Suprapubic skin (tissue), 4 donors: ENCODE measurements around the gene OXT. TPM values are rescaled to one million over a fixed set of nuclear protein-coding genes. Genes with fewer than 3 reads are reported as not detected.

Source experiments
- DNase-seq, 2 donors: peaks; one replicate each; pipeline ENCODE4 v3.0.0-alpha.2; 2019; ENCODE audit warnings: low spot score in 2 of 2
- H3K27ac ChIP-seq: fragments of 200-600 bp; sonication (generic); one replicate; pipeline ENCODE4 v1.5.1; 2019
- H3K27me3 ChIP-seq: fragments of 200-600 bp; sonication (generic); one replicate; pipeline ENCODE4 v1.5.1; 2019
- H3K36me3 ChIP-seq: fragments of 200-600 bp; sonication (generic); one replicate; pipeline ENCODE4 v1.5.1; 2019
- H3K4me1 ChIP-seq: fragments of 200-600 bp; sonication (generic); one replicate; pipeline ENCODE4 v1.5.1; 2019
- H3K4me3 ChIP-seq: fragments of 200-600 bp; sonication (generic); one replicate; pipeline ENCODE4 v1.5.1; 2019; ENCODE audit warnings: mild to moderate bottlenecking
- H3K9me3 ChIP-seq: fragments of 200-600 bp; sonication (generic); one replicate; pipeline ENCODE4 v1.5.1; 2019
- CTCF ChIP-seq, 2 donors: fragments of 200-600 bp in 1 of 2; fragments of 450-650 bp in 1 of 2; sonication (generic) in 1 of 2; IDR thresholded peaks; one replicate each; pipeline ENCODE4 v1.5.1; 2016 to 2019; ENCODE audit warnings: antibody characterized with exemption in 2 of 2, mild to moderate bottlenecking in 1 of 2, moderate library complexity in 1 of 2
- EP300 ChIP-seq: sonication (generic); formaldehyde crosslinking; IDR thresholded peaks from one replicate; pipeline ENCODE4 v1.6.1; 2017; ENCODE audit warnings: antibody characterized with exemption
- POLR2A ChIP-seq, 2 donors: fragments of 450-650 bp; IDR thresholded peaks; one replicate each; pipeline ENCODE4 v1.6.1; 2017; ENCODE audit warnings: antibody characterized with exemption in 2 of 2, mild to moderate bottlenecking in 2 of 2, moderate library complexity in 2 of 2
- POLR2AphosphoS5 ChIP-seq, 3 donors: sonication (generic); formaldehyde crosslinking; IDR thresholded peaks; one replicate each; pipeline ENCODE4 v1.6.1; 2017; ENCODE audit warnings: antibody characterized with exemption in 3 of 3
- WGBS: methylation state at CpG from one replicate; pipeline ENCODE4 v1.1.5; 2018; 5-methylcytosine and 5-hydroxymethylcytosine counted together
- total RNA-seq, 4 donors: library from RNA; depleted of rRNA; stranded (reverse); fragments of >200 nt; gene quantifications; one replicate each; pipeline ENCODE4 v1.1.0, GENCODE V29; 2016

Gene OXT
- total RNA-seq, 4 donors from 2014 or later, result 2.0 TPM; not detected in 3

- WGBS, result 36% methylated on average over 10 of the region's 10 CpGs
- Histone ChIP-seq H3K9me3 (no peaks in the 10 kb centered on the region), H3K27ac (peak overlapping the region; percentile 42), H3K27me3 (no peaks in the 10 kb centered on the region), H3K4me3 (no peak overlapping the region), H3K36me3 (peaks cover 38% of the 10 kb centered on the region), H3K4me1 (peaks cover 17% of the 10 kb centered on the region)
- DNase-seq, result no peak
- TF ChIP-seq POLR2A (IDR thresholded peaks at IDR 0.05) (no peak), CTCF (IDR thresholded peaks at IDR 0.05) (no peak), EP300 (no peak), POLR2AphosphoS5 (IDR thresholded peaks at IDR 0.05) (no peak)
Measured at GRCh38 chr20:3041854-3042409, 29.5 kb upstream of the OXT start.

- Histone ChIP-seq H3K4me3 (no peak overlapping the region), H3K36me3 (peaks cover 31% of the 10 kb centered on the region), H3K27me3 (no peaks in the 10 kb centered on the region), H3K9me3 (no peaks in the 10 kb centered on the region), H3K27ac (no peak overlapping the region), H3K4me1 (peaks cover 24% of the 10 kb centered on the region)
- no peak for DNase-seq
- WGBS, result 69% methylated on average over 3 of the region's 5 CpGs
- no peak for TF ChIP-seq POLR2AphosphoS5 (IDR thresholded peaks at IDR 0.05)
- no peak for TF ChIP-seq EP300
- no peak for TF ChIP-seq CTCF (IDR thresholded peaks at IDR 0.05)
- TF ChIP-seq POLR2A (IDR thresholded peaks at IDR 0.05), result no peak
Measured at GRCh38 chr20:3042625-3043024, 28.8 kb upstream of the OXT start.

- Histone ChIP-seq H3K4me1 (peaks cover 24% of the 10 kb centered on the region), H3K4me3 (no peak within 1 kb of the TSS), H3K36me3 (peaks cover 31% of the 10 kb centered on the region), H3K9me3 (no peaks in the 10 kb centered on the region), H3K27ac (no peak within 1 kb of the TSS), H3K27me3 (no peaks in the 10 kb centered on the region)
- no peak for TF ChIP-seq POLR2A (IDR thresholded peaks at IDR 0.05)
- no peak for TF ChIP-seq POLR2AphosphoS5 (IDR thresholded peaks at IDR 0.05)
- TF ChIP-seq CTCF (IDR thresholded peaks at IDR 0.05), result no peak
- TF ChIP-seq EP300, result no peak
- 58% methylated on average over 3 of the region's 3 CpGs for WGBS
- DNase-seq, result no peak
Measured at GRCh38 chr20:3043322-3043721, 28.1 kb upstream of the OXT start, which contains the start of gene GNRH2. Gene GNRH2, plus strand, starts transcription at chr20:3043622. Its CDS starts 793 bp downstream, at chr20:3044415.

- peaks cover 24% of the 10 kb centered on the region for H3K4me1 ChIP-seq
- no peak for TF ChIP-seq CTCF (IDR thresholded peaks at IDR 0.05)
- no peak for TF ChIP-seq POLR2A (IDR thresholded peaks at IDR 0.05)
- TF ChIP-seq EP300, result no peak
Measured at GRCh38 chr20:3044336-3044965, 27.0 kb upstream of the OXT start.

GRCh38 chr20:3045042-3045815 is 26.2 kb upstream of the OXT start:
- H3K27me3 ChIP-seq, result no peaks in the 10 kb centered on the region
- 5% methylated on average over 10 of the region's 24 CpGs for WGBS
- peaks cover 31% of the 10 kb centered on the region for H3K36me3 ChIP-seq
- no peaks in the 10 kb centered on the region for H3K9me3 ChIP-seq
- no peak for TF ChIP-seq POLR2A (IDR thresholded peaks at IDR 0.05)
- TF ChIP-seq EP300, result no peak
- TF ChIP-seq CTCF (IDR thresholded peaks at IDR 0.05), result no peak
- no peak for TF ChIP-seq POLR2AphosphoS5 (IDR thresholded peaks at IDR 0.05)
- H3K27ac ChIP-seq, result peak overlapping the region; percentile 83
- H3K4me1 ChIP-seq, result peaks cover 24% of the 10 kb centered on the region
- peak overlapping the region; percentile 60 for H3K4me3 ChIP-seq
- peak; percentile 90 to 94 for DNase-seq

More at GRCh38 chr20:3044336-3044965, 27.0 kb upstream of the OXT start:
- Histone ChIP-seq H3K27me3 (no peaks in the 10 kb centered on the region), H3K36me3 (peaks cover 31% of the 10 kb centered on the region), H3K4me3 (no peak overlapping the region), H3K9me3 (no peaks in the 10 kb centered on the region), H3K27ac (no peak overlapping the region)
- 81% methylated on average over 4 of the region's 8 CpGs for WGBS
- DNase-seq, result no peak
